GM19351 (cell line): ENCODE measurements around the gene AKAP8L.

Experiments
- ATAC-seq: cut with Tn5 transposase; IDR thresholded peaks from one replicate; pipeline ENCODE4 v1.9.1; 2021; ENCODE audit warnings: mild to moderate bottlenecking, moderate library complexity; ENCODE audit not compliant: unreplicated experiment

AKAP8L gene

GRCh38 chr19:15433519-15434069 is 14.8 kb upstream of the AKAP8L start:
- no peak for ATAC-seq

GRCh38 chr19:15432629-15433518 is 14.1 kb upstream of the AKAP8L start:
- peak; percentile 83 for ATAC-seq

- ATAC-seq = peak; percentile 9
Measured at GRCh38 chr19:15432018-15432494, 13.3 kb upstream of the AKAP8L start.

GRCh38 chr19:15431396-15432017 is 12.7 kb upstream of the AKAP8L start:
- ATAC-seq = no peak

GRCh38 chr19:15430526-15431120 is 11.8 kb upstream of the AKAP8L start:
- ATAC-seq = no peak

GRCh38 chr19:15429825-15430467 is 11.2 kb upstream of the AKAP8L start:
- no peak for ATAC-seq

GRCh38 chr19:15428956-15429824 is 10.4 kb upstream of the AKAP8L start:
- ATAC-seq = no peak

- no peak for ATAC-seq
Measured at GRCh38 chr19:15427991-15428471, 9.2 kb upstream of the AKAP8L start.

- no peak for ATAC-seq
Measured at GRCh38 chr19:15427350-15427700, 8.5 kb upstream of the AKAP8L start.

GRCh38 chr19:15426485-15427349 is 7.9 kb upstream of the AKAP8L start:
- no peak for ATAC-seq

GRCh38 chr19:15425321-15425950 is 6.6 kb upstream of the AKAP8L start:
- no peak for ATAC-seq

GRCh38 chr19:15424692-15425272 is 6.0 kb upstream of the AKAP8L start:
- ATAC-seq = no peak

- no peak for ATAC-seq
Measured at GRCh38 chr19:15424121-15424520, 5.3 kb upstream of the AKAP8L start.

- ATAC-seq = no peak
Measured at GRCh38 chr19:15423130-15423529, 4.3 kb upstream of the AKAP8L start.

- no peak for ATAC-seq
Measured at GRCh38 chr19:15422296-15423075, 3.7 kb upstream of the AKAP8L start.

GRCh38 chr19:15421721-15422260 is 3.0 kb upstream of the AKAP8L start:
- no peak for ATAC-seq

GRCh38 chr19:15421136-15421695 is 2.4 kb upstream of the AKAP8L start:
- no peak for ATAC-seq
